OCI-LY3 (cell line): ENCODE measurements around the gene TUBB2A.

ENCODE experiments used
- EZH2phosphoT487 ChIP-seq: fragments of 200-600 bp; shearing (Covaris generic); IDR thresholded peaks from 2 replicates; pipeline ENCODE4 v1.6.1; 2018; ENCODE audit warnings: antibody characterized with exemption, mixed run types, low read depth
- TF ChIP-seq, protein P1 (sequence below): fragments of 200-600, 300-600 bp; sonication (generic); IDR thresholded peaks from 2 replicates; pipeline ENCODE4 v1.5.1; 2014; ENCODE audit warnings: antibody characterized with exemption, low read length, low read depth

- TF ChIP-seq, protein P1, sequence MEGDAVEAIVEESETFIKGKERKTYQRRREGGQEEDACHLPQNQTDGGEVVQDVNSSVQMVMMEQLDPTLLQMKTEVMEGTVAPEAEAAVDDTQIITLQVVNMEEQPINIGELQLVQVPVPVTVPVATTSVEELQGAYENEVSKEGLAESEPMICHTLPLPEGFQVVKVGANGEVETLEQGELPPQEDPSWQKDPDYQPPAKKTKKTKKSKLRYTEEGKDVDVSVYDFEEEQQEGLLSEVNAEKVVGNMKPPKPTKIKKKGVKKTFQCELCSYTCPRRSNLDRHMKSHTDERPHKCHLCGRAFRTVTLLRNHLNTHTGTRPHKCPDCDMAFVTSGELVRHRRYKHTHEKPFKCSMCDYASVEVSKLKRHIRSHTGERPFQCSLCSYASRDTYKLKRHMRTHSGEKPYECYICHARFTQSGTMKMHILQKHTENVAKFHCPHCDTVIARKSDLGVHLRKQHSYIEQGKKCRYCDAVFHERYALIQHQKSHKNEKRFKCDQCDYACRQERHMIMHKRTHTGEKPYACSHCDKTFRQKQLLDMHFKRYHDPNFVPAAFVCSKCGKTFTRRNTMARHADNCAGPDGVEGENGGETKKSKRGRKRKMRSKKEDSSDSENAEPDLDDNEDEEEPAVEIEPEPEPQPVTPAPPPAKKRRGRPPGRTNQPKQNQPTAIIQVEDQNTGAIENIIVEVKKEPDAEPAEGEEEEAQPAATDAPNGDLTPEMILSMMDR: no peak
- no peak for TF ChIP-seq EZH2phosphoT487
Observed at GRCh38 chr6:3206339-3207015, 49.1 kb upstream of the TUBB2A start.
